PC-9 (cell line): ENCODE measurements around the gene STX16.

ENCODE experiments used
- EZH2 ChIP-seq: fragments of 200-600 bp; sonication (generic); IDR thresholded peaks from 2 replicates; pipeline ENCODE4 v1.8.0; 2017; ENCODE audit warnings: antibody characterized with exemption, low read depth
- TF ChIP-seq, protein P1 (sequence below): fragments of 200-600 bp; sonication (generic); conservative IDR thresholded peaks from 2 replicates; pipeline ENCODE4 v1.6.1; 2017; ENCODE audit warnings: mixed run types, antibody characterized with exemption, mild to moderate bottlenecking, moderate library complexity

DNA sequence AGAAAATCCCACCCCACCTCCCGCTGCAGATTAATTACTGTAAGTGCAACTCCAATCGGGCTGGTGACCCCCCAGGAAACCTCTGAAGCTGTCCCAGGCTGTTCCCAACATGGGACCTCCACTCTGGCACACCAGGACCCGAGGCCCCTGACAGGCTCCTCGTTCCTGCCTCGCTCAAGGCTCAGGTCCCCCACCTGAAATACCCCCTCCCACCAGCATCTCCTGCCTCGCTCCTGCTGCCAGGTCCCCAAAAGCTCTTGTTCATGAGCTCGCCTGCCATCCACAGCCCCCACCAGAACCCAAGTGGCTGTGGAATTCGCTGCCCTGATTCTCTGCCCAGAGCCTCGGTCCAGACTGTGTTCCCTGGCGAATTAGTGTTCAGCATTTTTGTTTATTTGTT, 67.6 kb downstream of the STX16 start:
- TF ChIP-seq, protein P1, sequence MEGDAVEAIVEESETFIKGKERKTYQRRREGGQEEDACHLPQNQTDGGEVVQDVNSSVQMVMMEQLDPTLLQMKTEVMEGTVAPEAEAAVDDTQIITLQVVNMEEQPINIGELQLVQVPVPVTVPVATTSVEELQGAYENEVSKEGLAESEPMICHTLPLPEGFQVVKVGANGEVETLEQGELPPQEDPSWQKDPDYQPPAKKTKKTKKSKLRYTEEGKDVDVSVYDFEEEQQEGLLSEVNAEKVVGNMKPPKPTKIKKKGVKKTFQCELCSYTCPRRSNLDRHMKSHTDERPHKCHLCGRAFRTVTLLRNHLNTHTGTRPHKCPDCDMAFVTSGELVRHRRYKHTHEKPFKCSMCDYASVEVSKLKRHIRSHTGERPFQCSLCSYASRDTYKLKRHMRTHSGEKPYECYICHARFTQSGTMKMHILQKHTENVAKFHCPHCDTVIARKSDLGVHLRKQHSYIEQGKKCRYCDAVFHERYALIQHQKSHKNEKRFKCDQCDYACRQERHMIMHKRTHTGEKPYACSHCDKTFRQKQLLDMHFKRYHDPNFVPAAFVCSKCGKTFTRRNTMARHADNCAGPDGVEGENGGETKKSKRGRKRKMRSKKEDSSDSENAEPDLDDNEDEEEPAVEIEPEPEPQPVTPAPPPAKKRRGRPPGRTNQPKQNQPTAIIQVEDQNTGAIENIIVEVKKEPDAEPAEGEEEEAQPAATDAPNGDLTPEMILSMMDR: no peak
- no peak for TF ChIP-seq EZH2
